Measurements from ENCODE around the gene FANCC.

- no peak for TF ChIP-seq POLR2A (IDR thresholded peaks at IDR 0.05)
- TF ChIP-seq, protein P1, sequence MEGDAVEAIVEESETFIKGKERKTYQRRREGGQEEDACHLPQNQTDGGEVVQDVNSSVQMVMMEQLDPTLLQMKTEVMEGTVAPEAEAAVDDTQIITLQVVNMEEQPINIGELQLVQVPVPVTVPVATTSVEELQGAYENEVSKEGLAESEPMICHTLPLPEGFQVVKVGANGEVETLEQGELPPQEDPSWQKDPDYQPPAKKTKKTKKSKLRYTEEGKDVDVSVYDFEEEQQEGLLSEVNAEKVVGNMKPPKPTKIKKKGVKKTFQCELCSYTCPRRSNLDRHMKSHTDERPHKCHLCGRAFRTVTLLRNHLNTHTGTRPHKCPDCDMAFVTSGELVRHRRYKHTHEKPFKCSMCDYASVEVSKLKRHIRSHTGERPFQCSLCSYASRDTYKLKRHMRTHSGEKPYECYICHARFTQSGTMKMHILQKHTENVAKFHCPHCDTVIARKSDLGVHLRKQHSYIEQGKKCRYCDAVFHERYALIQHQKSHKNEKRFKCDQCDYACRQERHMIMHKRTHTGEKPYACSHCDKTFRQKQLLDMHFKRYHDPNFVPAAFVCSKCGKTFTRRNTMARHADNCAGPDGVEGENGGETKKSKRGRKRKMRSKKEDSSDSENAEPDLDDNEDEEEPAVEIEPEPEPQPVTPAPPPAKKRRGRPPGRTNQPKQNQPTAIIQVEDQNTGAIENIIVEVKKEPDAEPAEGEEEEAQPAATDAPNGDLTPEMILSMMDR (IDR thresholded peaks at IDR 0.05) = no peak
Measured at GRCh38 chr9:95092262-95093072, 225.0 kb downstream of the FANCC start.
